Adrenal gland (tissue), 12 donors: Measurements from ENCODE around the gene WFDC9. TPM values are rescaled to one million over a fixed set of nuclear protein-coding genes. Genes with fewer than 3 reads are reported as not detected.

ENCODE experiments used
- DNase-seq, 7 donors: peaks; one replicate each; pipeline ENCODE4 v3.0.0-alpha.2; 2019 to 2020
- H3K27ac ChIP-seq, 5 donors: fragments of 200-600 bp; sonication (generic) in 4 of 5; 1 replicate in 3 of 5; 2 replicates in 2 of 5; pipeline versions ENCODE4 v1.5.1 to v1.8.0; 2016 to 2020; ENCODE audit warnings: mild to moderate bottlenecking in 1 of 5
- H3K27me3 ChIP-seq: fragments of 200-600 bp; 2 replicates; pipeline ENCODE4 v1.8.0; 2021
- H3K36me3 ChIP-seq, 2 donors: fragments of 200-600 bp; replicated peaks in 1 of 2; 1 replicate in 1 of 2; 2 replicates in 1 of 2; pipeline versions ENCODE4 v1.5.1 to v1.8.0; 2018 to 2022
- H3K4me1 ChIP-seq, 2 donors: fragments of 200-600 bp; replicated peaks in 1 of 2; 1 replicate in 1 of 2; 2 replicates in 1 of 2; pipeline versions ENCODE4 v1.5.1 to v1.8.0; 2018 to 2021
- H3K4me3 ChIP-seq, 4 donors: fragments of 200-600 bp; sonication (generic) in 3 of 4; one replicate each; pipeline ENCODE4 v1.5.1; 2016 to 2018
- H3K9me3 ChIP-seq, 3 donors: fragments of 200-600 bp; sonication (generic) in 1 of 3; replicated peaks in 1 of 3; 1 replicate in 2 of 3; 2 replicates in 1 of 3; pipeline versions ENCODE4 v1.5.1 to v1.8.0; 2016 to 2021
- POLR2A ChIP-seq, 2 donors: fragments of 450-650 bp; IDR thresholded peaks; one replicate each; pipeline ENCODE4 v1.6.1; 2017; ENCODE audit warnings: antibody characterized with exemption in 2 of 2, mild to moderate bottlenecking in 2 of 2, moderate library complexity in 1 of 2
- WGBS, 4 donors: extraction: QIAGEN DNeasy Blood & Tissue Kit in 2 of 4; methylation state at CpG; one replicate each; pipeline versions ENCODE4 v1.1.5 to v1.1.7; 2013 to 2017; 5-methylcytosine and 5-hydroxymethylcytosine counted together
- intact Hi-C, 2 donors: fragments of 100-400 bp; cut with DNase I; formaldehyde crosslinking; loops; one replicate each; pipeline versions ENCODE4 v1.14.1 to v1.15.0; 2022 to 2023
- polyA plus RNA-seq, 3 donors: library from polyadenylated mRNA; stranded (reverse); fragments of 200-250 nt in 2 of 3; fragments of 350-450 nt in 1 of 3; fragmentation: Illumina TruSeq in 1 of 3; extraction: RNeasy Lipid Tissue Mini Kit (QIAGEN cat#74804) in 1 of 3; gene quantifications; one replicate each; pipeline ENCODE4 v1.2.3, GENCODE V29; 2013 to 2014
- total RNA-seq, 9 donors: library from RNA; depleted of rRNA in 4 of 9; stranded (reverse); fragments of >200 nt in 4 of 9; fragments of 120-200 nt in 1 of 9; fragmentation: NEBNext Ultra II Directional in 1 of 9; extraction: Animal tissue kit (Norgen Biotek cat#: 25700) in 1 of 9; gene quantifications; one replicate each; pipeline versions ENCODE4 v1.1.0 to v1.2.4, GENCODE V29; 2013 to 2023
- TF ChIP-seq, protein P1 (sequence below), 6 experiments: fragments of 450-650 bp in 4 of 6; fragments of 200-600 bp in 2 of 6; sonication (generic) in 1 of 6; IDR thresholded peaks; 1 replicate in 5 of 6; 2 replicates in 1 of 6; pipeline versions ENCODE4 v1.5.1 to v1.8.0; 2016 to 2021; ENCODE audit warnings: antibody characterized with exemption in 6 of 6, mild to moderate bottlenecking in 2 of 6, moderate library complexity in 1 of 6
- donor health status: healthy with polysubstance abuse.
- donor health status: Bipolar disorder and iron deficiency.
- donor health status: DM: yes; HTN: yes; CAD: no.
- donor health status: DM: no; HTN: no; CAD: no.
- donor health status: DM: no; HTN: no; CAD: no.
- donor health status: DM: yes; HTN: yes; CAD: no.

Gene WFDC9
- total and polyA plus RNA-seq, 12 donors: not detected

DNA sequence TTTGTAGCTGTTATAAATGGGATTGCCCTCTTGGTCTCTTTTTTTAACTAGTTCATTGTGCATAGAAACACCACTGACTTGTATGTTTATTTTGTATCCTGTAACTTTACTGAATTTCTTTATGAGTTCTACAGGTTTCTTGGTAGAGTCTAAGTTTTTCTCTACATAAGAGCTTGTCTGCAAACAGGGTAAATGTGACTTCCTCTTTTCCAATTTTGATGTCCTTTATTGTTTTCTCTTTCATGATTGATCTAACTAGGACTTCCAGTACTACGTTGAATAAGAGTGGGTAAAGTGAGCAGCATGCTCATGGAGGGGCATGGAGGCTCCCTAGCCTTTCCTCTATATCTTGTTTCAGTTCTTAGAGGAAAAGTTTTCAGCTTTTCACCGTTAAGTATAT, 4.5 kb downstream of the WFDC9 start:
- no peak for DNase-seq
- 54 to 62% (median 58%) methylated on average over 2 of the region's 2 CpGs for WGBS, 4 donors

DNA sequence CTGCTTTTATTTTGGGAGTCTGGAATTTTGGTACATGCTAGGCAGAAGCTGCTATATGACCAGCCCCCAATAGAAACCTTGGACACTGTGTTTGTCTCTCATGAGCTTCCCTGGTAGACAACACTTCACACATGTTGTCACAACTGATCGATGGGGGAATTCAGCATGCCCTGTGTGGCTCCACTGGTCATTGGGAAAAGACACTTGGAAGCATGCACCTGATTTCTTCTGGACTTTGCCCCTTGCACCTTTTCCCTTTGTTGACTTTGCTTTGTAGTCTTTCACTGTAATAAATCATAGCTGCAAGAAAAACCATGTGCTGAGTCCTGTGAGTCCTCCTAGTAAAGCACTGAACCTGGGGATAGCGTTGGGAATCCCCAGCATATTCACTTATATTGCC, 9.5 kb downstream of the WFDC9 start:
- H3K27me3 ChIP-seq: no peaks in the 10 kb centered on the region
- H3K4me1 ChIP-seq: no peaks in the 10 kb centered on the region
- H3K9me3 ChIP-seq: no peaks in the 10 kb centered on the region
- no peak overlapping the region for H3K27ac ChIP-seq
- H3K36me3 ChIP-seq: no peaks in the 10 kb centered on the region
- H3K4me3 ChIP-seq: no peak overlapping the region
- TF ChIP-seq POLR2A (IDR thresholded peaks at IDR 0.05): no peak
- TF ChIP-seq, protein P1, sequence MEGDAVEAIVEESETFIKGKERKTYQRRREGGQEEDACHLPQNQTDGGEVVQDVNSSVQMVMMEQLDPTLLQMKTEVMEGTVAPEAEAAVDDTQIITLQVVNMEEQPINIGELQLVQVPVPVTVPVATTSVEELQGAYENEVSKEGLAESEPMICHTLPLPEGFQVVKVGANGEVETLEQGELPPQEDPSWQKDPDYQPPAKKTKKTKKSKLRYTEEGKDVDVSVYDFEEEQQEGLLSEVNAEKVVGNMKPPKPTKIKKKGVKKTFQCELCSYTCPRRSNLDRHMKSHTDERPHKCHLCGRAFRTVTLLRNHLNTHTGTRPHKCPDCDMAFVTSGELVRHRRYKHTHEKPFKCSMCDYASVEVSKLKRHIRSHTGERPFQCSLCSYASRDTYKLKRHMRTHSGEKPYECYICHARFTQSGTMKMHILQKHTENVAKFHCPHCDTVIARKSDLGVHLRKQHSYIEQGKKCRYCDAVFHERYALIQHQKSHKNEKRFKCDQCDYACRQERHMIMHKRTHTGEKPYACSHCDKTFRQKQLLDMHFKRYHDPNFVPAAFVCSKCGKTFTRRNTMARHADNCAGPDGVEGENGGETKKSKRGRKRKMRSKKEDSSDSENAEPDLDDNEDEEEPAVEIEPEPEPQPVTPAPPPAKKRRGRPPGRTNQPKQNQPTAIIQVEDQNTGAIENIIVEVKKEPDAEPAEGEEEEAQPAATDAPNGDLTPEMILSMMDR (IDR thresholded peaks at IDR 0.05): no peak
- no peak for DNase-seq
- WGBS, 4 donors: 73 to 84% (median 81%) methylated on average over 2 of the region's 2 CpGs
- intact Hi-C loops: no loop called here

More for the DNA sequence above, 4.5 kb downstream of the WFDC9 start:
- intact Hi-C loops: no loop called here
- H3K4me1 ChIP-seq: no peaks in the 10 kb centered on the region
- H3K27me3 ChIP-seq: no peaks in the 10 kb centered on the region
- H3K4me3 ChIP-seq: no peak overlapping the region
- H3K9me3 ChIP-seq: no peaks in the 10 kb centered on the region
- no peak overlapping the region for H3K27ac ChIP-seq
- TF ChIP-seq, protein P1 (IDR thresholded peaks at IDR 0.05): no peak
- no peak for TF ChIP-seq POLR2A (IDR thresholded peaks at IDR 0.05)
- H3K36me3 ChIP-seq: no peaks in the 10 kb centered on the region

DNA sequence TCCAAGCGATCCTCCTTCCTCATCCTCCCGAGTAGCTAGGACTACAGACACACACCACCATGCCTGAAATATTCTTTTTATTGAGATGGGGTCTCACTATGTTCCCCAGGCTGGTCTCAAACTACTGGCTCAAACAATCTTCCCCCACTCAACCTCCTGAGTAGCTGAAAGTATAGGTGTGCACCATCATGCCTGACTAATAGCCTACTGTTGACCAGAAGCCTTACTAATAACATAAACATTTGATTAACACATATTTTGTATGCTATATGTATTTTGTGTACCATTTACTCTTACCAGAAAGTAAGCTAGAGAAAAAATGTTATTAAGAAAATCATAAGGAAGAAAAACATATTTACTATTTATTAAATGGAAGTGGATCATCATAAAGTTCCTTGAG, 13.5 kb downstream of the WFDC9 start:
- no peaks in the 10 kb centered on the region for H3K27me3 ChIP-seq
- intact Hi-C loops: no loop called here
- H3K4me3 ChIP-seq: no peak overlapping the region
- no peaks in the 10 kb centered on the region for H3K9me3 ChIP-seq
- DNase-seq: no peak
- 77 to 98% (median 84%) methylated on average over 2 of the region's 2 CpGs for whole genome bisulfite sequencing, 4 donors
- no peaks in the 10 kb centered on the region for H3K4me1 ChIP-seq
- H3K27ac ChIP-seq: no peak overlapping the region
- TF ChIP-seq, protein P1 (IDR thresholded peaks at IDR 0.05): no peak
- TF ChIP-seq POLR2A (IDR thresholded peaks at IDR 0.05): no peak
- no peaks in the 10 kb centered on the region for H3K36me3 ChIP-seq

DNA sequence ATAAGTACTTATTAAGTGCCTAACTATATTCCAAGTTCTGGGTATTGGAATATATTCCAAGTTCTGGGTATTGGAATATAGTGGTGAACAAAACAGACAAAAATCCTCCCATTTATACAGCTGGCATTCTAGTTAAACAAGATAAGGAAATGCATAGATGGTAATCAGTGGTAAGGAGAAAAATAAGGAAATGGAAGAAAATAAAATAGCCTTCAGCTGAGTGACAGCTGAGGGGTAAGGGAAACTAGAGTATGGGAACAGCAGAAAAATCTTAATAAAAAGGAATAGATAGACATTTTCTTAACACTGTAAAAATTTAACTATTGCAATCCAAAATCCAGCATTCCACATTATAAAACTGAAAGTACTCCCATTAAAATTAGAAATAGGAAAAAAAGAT, 18.8 kb downstream of the WFDC9 start:
- Histone ChIP-seq H3K4me1 (no peaks in the 10 kb centered on the region), H3K27me3 (no peaks in the 10 kb centered on the region), H3K4me3 (no peak overlapping the region), H3K36me3 (no peaks in the 10 kb centered on the region), H3K9me3 (no peaks in the 10 kb centered on the region), H3K27ac (no peak overlapping the region)
- DNase-seq: no peak
- TF ChIP-seq, protein P1 (IDR thresholded peaks at IDR 0.05): no peak
- no peak for TF ChIP-seq POLR2A (IDR thresholded peaks at IDR 0.05)
- intact Hi-C loops: no loop called here
